HS-5 (cell line): ENCODE measurements around the gene PJA2.
"Not testable (repeated sequence)": the region's sequence is repeated elsewhere in the genome, so short reads cannot be mapped to it uniquely, and the experiment has no call there.

Experiments used
- DNase-seq: peaks from one replicate; pipeline ENCODE4 v3.0.0-alpha.2; 2012; ENCODE audit warnings: low read depth

The PJA2 gene

DNA sequence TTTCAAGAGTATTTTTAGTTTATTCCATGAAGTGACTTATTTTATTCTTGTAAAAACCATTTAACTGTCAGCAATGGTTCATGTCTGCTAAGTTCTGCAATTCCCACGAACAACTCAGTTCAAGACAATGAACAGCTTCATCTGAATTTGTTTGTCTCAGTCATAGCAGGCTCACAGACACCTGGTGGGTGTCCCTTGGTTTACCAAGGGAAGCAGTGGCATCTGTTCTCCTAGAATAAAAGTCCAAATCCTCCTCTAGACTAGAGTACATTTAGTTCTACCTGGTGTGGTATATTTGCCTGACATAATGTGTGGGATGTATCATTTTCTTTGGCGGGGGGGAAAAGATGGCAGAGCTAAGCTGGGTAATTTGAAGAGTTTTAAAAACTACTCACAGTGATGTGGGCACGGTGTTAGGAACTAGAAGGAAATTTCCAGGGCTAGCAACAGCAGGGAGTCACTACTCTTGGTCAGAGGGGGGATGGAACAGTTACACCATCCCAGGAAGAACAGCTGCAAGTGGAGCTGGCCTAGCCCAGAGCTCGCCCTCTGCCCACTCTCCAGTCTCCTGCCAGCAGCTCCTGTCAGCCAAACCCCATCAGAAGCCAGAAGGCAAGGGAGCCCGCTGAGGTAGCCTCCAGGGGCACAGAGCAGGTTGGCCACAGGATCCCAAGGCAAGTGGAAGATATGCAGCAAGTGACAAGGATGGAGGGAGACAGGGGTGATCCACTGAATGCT lies 100.3 kb downstream of the PJA2 start:
- no peak for DNase-seq

DNA sequence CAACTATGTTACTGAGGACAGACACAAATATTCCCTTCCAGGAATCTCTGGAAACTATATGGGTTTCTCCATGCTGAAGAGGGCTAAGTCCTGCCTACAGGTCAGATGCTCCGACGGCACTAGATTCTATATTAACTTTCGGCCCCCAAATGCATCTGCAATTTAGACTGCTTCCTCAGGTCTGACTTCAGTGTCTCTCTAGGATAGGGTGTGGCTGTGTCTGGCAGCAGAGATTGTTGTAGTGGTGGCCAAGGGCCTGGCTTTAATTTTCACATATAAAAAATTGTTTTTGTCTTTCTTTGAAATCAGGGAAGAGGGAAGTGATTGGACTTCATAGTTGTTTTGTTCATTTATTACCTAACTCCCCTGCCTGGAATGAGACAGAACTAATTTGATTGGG lies 101.8 kb downstream of the PJA2 start:
- no peak for DNase-seq

DNA sequence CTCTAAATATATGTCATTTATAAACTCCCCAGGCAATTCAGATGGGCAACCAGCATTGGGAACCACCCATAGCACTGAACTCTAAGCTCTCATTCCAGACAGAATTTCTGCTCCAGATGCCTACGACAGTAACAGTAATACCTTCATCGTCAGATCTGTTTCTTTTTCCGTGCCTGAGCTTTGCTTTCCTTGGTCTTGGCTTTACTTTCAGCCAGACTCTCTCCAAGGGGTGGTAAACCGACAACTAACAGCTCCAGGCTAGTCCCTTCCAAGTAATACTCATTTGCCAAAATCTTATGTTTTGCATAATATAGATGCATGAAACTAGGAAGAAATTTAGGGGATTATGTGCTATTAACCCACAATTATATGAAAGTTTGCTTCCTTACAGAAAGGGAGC lies 102.3 kb downstream of the PJA2 start:
- DNase-seq: no peak

DNA sequence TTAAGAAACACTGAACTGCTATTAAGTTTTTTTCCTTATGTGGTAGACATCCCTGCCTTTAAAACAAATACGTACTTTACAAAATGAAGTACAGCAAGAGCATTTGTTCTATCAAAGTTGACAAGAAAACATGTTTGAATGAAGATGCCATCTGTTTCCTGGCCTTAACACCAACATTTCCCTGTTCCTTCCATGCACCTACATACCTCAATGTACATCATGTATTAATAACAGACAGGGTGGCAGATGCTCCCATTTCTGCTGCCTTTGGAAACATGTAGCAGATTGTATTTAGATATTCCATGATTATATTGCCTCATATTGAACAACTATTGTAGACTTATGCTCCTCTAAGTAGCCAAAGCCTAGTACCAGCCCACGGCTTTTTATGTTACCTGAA lies 104.4 kb downstream of the PJA2 start:
- no peak for DNase-seq

DNA sequence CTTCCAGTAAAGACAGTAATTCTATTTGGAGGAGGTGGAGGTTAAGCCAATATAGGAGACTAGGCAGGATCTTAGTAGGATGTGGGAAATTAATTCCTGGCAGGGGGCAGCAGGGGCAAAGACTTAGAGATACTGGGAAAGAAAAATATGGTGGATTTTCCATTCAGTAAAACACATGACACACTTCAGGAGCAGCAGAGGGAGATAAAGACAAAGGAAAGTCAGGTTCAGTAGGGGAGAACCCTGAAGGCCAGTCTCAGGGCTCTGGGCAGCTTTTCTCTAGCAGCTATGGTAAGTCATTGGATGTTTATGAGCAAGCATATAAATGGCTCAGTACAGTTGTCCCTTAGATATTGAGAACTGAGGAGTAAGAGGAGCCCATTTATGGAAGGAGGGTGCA lies 105.5 kb downstream of the PJA2 start:
- no peak for DNase-seq

DNA sequence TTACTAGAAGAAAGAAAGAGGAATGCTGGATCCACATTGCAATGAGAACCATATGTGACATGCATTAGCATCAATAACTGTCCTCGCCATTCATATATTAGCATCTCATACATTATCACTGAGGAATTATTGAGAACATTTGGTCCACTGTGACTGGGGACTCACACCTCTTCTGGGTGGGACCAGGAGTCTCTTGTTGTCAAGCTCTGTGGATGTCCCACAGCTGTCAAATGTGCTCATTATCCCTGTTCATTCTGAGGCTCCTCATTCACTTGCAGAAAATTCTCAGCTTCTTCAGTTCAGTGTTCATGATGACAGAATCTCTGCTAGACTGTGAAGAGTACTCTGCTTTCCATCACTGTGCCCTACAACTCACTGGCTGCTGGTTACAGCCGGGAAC lies 109.4 kb downstream of the PJA2 start:
- DNase-seq: no peak

DNA sequence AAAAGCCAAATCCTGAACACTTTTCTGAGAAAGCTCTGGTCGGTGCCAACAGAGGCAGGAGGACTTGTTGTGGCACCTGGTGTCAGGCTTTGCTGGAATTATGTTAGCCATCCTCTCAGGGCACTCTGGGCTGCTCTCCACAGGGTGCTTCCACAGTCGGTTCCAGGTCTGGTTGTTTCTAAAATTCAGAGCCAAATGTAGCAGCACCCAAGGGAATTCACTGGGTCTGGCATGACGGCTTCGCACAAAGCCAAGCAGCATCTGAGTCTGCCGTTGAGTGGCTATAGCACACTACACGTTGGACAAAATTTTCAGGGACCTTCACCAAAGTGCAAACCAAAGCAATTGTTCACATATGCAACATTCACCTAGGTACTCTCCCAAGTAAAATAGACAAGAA lies 110.2 kb downstream of the PJA2 start:
- DNase-seq: no peak

DNA sequence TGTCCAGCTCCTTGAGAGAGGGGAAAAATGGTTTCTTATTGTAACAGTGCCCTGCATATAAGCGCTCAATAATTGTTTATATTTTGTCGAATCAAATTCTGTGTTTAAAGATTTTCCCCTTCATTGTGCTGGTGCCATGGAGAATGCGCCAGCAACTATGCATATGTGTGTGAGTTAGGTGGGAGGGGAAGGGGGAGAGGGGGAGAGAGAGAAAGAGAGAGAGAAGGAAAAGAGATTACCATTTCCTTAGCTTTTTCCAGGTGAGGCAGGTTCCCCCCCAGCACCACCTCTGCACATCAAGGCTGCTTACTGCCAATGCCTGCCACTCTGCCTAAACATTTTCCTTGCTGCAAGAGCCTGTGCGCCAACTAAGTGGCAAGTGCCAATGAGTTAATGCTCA lies 111.0 kb downstream of the PJA2 start:
- DNase-seq: no peak

DNA sequence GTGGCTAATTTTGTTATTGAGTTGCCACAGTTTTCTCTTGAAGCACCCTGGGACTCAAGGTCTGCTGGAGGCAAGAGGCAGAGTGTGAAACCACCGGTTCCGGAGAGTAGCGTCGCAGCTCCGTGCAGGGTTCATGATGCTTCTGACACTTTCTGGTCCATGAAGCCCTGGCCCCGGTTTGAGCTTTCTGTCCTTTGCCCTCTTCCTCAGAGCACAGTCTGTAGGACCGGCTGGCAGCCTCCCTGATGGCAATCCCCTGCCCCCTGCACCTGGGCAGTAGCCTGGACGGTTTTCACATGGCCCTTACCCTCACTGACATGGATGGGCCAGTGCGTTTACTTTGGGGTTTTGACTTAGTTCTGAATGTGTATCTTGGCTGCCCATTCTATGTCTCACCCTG lies 111.9 kb downstream of the PJA2 start:
- no peak for DNase-seq

DNA sequence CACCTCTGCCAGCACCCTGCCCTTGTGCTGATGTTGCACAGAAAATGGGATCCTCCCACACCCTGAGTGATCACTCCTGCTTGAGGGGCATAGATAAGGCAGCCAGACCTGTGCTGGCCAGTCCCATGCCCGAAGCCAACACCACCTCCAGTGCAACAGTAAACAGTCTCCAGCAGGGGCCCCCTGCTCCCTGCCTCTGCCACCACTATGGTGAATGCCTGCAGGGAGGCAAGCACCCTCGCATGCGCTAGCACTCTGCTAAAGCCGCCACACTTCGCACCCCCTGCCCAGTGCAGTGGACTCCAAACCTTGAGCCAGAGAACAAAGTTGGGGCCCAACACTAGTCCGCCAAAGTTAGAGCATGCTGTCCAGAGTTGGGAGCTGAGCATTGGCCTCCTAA lies 118.7 kb downstream of the PJA2 start:
- DNase-seq: no peak

DNA sequence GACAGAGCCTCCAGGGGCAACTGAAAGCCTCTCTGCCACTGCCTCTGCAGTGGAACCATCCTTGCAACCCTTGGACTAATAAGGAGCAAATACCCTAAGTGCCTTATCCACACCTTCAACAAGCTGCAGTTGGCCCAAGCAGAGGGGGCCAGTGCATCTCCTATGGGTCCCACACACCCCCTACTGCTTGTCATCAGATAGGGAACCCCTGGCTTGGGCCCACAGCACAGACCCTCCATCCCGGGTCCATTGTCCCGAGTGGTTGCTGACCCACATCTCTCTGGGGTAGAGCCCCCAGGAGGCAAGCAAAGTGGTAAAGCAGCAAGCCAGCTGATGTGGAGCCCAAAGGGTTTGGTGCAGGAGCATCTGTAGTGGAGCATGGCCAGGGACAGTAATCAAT lies 119.5 kb downstream of the PJA2 start:
- DNase-seq: no peak

DNA sequence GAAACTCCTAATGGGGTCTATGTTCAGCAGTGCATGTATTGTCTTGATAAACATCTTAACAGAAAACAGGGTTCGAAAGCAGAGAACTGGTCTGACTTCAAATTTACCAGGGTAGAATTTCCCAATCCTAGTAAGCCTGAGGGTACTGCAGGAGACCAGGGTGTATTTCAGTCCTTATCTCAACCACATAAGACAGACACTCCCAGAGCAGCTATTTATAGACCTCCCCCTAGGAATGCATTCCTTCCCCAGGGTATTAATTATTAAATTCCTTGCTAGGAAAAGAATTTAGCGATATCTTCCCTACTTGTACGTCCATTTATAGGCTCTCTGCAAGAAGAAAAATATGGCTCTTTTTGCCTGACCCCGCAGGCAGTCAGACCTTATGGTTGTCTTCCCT lies 123.1 kb downstream of the PJA2 start:
- not testable (repeated sequence) for DNase-seq
